ENCODE results near the gene OR51B5.

DNA sequence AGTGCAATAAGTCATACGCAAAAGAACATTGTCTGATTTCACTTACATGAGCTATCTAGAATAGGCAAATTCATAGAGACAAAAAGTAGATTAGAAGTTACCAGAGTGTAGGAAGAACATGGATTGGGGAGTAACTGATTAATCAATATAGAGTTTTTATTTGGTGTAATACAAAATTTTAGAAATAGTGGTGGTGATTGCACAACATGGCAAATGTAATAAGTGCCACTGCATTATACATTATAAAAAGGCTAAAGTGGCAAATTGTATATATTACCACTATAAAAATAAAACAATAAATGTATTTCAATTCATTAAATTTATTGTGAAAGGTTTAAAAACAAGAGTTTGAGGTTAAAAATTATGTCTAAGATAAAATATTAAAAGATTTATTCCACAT is 32.9 kb downstream of the OR51B5 start:
- TF ChIP-seq, protein P1, sequence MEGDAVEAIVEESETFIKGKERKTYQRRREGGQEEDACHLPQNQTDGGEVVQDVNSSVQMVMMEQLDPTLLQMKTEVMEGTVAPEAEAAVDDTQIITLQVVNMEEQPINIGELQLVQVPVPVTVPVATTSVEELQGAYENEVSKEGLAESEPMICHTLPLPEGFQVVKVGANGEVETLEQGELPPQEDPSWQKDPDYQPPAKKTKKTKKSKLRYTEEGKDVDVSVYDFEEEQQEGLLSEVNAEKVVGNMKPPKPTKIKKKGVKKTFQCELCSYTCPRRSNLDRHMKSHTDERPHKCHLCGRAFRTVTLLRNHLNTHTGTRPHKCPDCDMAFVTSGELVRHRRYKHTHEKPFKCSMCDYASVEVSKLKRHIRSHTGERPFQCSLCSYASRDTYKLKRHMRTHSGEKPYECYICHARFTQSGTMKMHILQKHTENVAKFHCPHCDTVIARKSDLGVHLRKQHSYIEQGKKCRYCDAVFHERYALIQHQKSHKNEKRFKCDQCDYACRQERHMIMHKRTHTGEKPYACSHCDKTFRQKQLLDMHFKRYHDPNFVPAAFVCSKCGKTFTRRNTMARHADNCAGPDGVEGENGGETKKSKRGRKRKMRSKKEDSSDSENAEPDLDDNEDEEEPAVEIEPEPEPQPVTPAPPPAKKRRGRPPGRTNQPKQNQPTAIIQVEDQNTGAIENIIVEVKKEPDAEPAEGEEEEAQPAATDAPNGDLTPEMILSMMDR (conservative IDR thresholded peaks at IDR 0.05 in 1 of 2, IDR thresholded peaks at IDR 0.05 in 1 of 2; ENCODE audit: extremely low read depth in 1 of 2, insufficient read depth in 1 of 2, low read depth in 1 of 2, low read length in 2 of 2): no peak
- no peak for TF ChIP-seq EZH2 (IDR thresholded peaks at IDR 0.05; ENCODE audit: borderline replicate concordance, low read length)

All from mammary epithelial cell (primary cell).